ENCODE measurements around the gene FOXK2.

Gene FOXK2

GRCh38 chr17:82644148-82644547, 124.6 kb downstream of the FOXK2 start:
- DNase-seq (ENCODE audit: low spot score), result no peak

- no peak for DNase-seq (ENCODE audit: low spot score)
These were observed 126.0 kb downstream of the FOXK2 start for GRCh38 chr17:82645516-82645915.

DNA sequence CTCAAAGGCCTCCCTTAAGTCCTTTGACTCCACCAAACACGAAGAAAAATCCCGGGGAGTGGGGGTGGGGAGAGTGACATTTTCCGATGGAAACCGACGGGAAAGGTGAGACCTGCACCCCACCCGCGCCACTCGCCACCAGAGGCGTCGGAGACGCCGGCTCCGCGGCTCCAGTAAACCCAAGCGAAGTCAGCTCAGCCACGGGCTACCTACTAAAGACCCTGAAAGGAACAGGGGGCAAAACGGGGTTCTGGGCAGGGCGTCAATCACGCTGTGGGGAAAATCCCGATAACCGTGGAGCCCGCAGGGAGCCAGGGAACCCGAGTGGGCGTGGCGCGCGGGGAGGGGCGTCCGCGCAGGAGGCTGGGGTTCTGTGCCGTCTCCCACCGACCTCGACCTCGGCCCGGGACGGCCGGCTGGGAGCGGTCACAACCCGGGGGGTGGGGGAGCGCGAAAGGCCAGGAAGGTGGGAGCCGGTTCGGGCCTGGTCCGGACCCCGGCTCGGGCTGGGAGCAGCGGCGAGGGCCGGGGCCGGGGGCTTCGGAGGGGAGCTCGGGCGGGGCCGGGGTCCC, 128.1 kb downstream of the FOXK2 start:
- no peak for DNase-seq (ENCODE audit: low spot score)

DNA sequence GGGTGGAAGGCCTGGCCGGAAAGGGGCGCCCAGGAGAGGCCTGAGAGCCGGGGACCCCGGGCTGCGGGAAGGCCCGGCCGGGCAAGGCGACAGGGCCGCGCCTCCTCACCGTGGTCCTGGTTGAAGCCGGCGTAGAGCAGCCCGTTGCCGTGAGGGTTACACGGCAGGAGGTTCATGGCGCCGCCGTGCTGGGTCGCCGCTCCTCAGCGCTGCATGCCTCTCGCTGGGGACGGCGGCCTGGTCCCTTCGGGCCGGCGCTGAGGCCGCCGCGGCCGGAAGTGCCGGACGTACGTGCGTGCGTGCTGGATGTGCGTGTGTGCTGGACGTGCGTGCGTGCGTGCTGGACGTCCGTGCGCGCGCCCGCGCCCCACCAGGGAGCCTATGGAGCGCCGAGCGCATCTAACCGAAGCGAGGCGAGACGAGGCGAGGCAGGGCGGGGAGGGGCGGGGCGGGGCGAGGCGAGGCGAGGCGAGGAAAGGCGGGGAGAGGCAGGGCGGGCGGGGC, 128.7 kb downstream of the FOXK2 start, which contains the start of gene WDR45B:
Gene WDR45B (minus strand): TSS at position 280 of the 504 bp plus-strand sequence. CDS start 104 bp downstream, at position 176.
- peak; percentile 94 for DNase-seq (ENCODE audit: low spot score)

GRCh38 chr17:82648742-82649331, 129.3 kb downstream of the FOXK2 start:
- DNase-seq (ENCODE audit: low spot score), result no peak

DNA sequence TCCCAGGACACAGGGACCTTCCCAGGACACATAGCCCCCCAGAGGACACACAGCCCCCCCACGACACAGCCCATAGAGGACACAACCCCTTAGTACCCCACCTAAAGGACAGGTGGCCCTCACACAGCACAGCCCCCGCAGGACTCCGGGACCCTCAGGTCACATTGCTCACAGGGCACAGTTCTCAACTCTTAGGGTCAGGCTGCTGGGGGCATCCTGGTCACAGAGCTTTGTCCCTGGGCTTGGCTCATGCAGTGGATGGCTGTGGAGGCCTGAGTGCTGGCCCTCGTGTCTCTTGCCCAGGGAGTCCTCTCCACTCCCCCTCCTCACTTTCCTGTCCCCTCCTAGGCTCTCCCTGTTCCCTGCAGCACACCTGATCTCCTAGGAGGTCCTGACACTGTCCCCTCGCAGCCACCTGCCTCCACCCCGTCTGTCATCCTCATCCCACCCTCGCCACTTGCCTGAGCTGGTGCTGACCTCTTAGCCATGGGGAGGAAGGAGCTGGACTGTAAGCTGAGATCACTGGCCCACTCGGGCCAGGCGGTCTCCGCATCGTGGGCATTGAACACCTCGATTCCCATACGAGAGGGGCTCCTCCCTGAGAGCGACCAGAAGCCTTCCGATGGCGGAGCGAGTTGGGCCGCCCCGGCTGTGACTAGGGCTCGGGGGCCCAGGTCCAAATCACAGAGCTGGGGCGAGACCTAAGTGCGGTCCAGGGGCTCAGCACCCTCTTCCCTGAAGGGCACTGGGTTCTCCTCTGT, 130.1 kb downstream of the FOXK2 start:
- DNase-seq (ENCODE audit: low spot score), result no peak

DNA sequence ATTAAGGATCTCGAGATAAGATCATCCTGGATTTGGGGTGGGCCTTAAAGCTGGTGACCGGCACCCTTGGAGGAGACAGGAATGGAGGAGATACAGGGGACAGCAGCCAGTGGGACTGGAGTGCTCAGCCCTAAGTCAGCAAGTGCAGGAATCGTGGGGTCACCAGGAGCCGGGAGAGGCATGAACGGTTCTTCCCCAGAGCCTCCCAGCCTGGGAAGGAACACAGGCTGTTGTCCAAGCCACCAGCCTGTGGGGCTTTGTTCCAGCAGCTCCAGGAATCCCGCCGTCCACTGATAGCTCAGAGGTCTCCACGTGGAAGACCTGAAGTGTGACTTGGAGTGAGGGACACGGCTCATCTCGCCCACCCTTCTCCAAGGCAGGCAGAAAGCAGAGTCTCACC, 131.2 kb downstream of the FOXK2 start:
- no peak for DNase-seq (ENCODE audit: low spot score)

DNA sequence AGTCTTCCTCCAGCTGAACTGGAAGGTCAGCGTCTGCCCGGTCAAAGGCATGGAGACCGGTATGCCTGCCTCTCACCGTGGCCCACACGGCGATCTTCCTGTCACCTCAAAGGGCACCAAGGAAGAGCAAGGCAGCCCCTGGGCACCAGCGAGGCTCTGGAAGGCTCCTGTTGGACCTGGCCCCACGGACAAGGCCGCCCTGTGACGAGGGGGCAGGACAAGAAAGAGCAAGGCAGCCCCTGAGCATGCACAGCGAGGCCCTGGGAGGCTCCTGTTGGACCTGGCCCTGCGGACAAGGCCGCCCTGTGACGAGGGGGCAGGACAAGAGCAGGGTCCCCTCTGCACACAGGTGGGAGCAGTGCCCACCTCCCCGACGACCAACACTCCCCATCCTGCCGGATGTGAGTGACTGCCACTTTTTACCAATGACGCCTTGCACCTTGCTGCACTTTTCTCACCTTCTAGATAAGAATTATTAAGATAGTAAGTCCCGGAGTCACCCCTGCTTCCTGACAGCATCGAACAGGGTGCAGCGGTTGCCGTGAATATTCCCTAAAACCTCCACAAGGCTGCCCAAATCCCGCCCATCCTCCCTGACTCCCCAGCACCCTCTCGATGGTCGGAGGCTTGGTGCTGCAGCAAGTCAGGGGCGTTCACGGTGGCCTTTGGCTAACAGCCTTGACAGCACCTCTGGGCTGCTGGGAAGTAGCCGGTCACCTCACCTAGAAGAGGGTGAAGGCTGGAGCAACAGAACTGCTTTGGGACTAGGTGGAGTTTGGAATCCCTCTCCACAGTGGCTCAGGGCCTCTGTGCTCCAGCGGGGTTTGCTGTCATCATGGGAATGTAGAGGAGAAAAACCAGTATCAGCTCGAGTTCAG, 134.4 kb downstream of the FOXK2 start:
- no peak for DNase-seq (ENCODE audit: low spot score)
